NCI-H2081 treated with DMSO at 0.1 percent for 48 hours (cell line): Measurements from ENCODE around the gene EHBP1.

Experiments
- DNase-seq: peaks from one replicate; lab custom pipeline; 2025; lab: John Stamatoyannopoulos, UW

Gene EHBP1

DNA sequence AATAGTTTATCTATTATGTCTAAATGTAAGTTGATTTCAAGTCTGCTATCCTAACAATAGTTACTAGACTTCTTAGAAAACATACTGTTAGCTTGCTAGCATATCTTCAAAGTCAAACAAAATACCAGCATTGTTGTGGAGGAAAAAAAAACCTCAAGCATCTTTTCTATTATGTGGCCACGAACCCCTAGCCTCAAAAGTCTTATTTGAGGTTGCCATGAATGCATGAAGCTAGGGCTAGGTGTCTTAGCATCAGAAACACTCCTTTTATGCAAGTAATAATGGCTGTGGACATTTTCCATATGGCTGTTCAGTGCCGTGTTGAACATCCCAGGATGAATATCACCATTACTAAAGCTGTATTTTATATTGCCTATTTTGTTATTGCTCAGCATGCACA, 258.5 kb downstream of the EHBP1 start:
- no peak for DNase-seq

DNA sequence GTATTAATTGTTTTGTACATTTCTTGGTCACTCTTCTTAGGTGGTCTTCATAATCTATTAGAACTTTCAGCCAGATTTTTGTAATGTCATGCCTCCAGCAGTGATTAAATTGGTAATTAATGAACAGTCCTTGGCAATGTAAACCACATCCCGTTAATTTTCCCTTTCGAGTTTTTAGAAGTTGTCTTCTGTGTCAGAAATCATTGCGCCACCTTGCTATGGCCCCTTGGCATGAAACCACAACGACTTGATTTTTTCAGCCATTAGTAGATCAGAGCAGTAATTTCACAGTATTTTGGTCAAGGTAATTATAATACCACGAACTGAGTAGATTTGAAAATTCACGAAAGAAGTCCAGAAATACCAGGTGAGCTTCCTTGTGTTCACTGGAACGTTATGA, 259.2 kb downstream of the EHBP1 start:
- no peak for DNase-seq

DNA sequence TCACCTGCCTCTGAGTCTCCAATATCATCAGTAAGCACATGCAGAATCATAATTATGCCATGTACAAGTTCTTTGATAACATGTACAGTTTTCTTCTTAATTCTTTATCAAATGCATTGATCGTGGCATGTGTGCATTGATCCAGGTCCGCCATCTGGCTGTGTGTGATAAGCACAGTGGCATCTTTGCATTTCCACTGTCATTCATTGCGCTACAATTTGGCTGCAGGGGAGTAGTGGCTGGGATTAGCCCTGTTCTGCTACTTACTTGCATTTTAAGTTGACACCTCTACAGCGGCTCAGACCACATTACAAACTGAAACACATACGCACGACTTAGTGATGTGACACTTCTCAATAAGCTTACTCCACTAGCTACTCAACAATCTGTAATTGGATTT, 261.5 kb downstream of the EHBP1 start:
- DNase-seq, result no peak

DNA sequence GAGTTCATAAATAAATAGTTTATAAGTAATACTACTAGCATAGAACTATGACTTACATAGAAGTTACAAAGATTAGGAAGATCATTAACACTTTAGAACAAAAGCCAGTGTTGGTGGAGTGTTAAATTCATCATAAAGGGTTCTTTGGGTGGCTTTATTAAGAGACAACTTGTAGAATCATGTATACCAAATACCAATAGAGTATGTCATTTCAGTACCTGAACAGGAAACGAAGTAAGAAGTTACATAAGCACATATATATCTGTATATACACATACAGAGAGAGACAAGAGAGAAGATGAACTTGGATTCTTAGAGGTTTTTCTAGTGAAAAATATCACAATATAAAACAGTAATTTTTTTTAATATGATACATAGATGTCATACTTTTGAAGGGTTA, 262.7 kb downstream of the EHBP1 start:
- no peak for DNase-seq

DNA sequence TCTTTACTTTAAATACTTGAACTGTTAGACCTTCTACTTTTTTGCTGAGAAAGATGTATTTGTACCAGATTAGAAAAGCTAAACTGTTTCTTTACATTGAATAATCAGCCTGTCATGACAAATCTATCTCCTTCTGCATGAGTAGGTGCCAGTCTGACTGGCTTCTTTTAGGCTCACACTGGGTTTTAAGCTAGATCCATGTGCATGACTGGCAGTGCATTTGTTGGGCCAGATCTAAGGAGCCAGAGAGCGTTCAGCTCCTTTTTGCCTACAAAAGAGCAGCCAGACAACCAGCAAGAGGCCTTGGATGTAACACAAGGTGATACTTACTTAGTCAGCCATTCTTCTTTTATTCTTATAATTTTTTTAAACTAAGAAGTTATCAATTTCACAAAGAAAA, 263.2 kb downstream of the EHBP1 start:
- no peak for DNase-seq

DNA sequence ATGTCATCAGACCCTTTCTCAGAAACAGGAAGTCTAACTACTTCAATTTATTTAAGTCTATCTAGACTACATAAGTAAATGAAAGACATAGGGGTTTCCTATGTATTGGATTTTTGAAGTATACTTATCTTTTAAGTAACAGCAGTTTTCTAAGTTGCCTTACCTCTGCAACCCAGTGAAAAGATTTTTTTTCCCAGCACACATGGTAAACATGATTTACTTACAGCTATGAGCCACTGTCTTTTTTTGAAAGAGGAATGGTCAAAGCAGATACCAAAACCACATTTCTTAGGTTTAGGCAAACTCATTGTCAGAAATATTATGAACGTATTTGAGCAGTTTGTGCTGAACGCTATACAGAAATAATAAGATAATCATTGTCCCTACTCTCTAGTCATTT, 266.4 kb downstream of the EHBP1 start:
- no peak for DNase-seq

DNA sequence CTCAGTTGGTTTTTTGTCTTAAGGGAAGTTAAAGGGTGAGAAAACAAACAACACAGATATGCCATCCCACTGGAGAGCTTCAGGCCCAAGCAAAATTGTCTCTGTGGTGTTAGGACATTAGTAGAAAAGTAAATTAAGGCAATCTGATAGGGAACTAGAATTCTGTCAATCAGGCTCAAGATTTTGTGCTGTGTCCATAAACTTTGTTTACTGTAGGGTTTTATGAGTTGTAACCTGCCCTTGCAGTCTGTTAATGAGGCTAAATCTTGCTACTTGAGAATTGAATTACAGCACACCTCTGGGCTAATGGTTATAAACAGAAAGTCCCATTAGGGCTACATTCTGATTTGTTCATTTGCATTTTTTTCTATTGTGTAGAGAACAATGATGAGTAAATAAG, 267.1 kb downstream of the EHBP1 start:
- no peak for DNase-seq

DNA sequence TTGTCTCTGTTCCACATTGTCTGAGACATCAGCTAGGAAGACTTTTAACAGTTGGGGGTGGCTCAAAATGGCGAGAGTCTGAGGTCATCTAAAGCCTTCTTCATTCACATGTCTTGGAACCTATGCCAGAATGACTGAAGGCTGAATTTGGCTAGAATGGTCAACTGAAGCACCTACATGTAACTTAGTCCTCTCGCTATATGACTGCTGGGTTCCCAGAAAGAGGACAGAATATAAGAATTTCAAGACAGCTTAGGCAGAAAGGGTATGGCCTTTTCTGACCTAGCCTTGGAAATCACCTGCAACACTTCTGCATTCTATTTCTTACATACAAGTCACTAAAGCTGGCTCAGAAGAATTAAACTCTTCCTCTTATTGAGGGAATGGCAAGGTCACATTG, 269.5 kb downstream of the EHBP1 start:
- DNase-seq, result no peak

DNA sequence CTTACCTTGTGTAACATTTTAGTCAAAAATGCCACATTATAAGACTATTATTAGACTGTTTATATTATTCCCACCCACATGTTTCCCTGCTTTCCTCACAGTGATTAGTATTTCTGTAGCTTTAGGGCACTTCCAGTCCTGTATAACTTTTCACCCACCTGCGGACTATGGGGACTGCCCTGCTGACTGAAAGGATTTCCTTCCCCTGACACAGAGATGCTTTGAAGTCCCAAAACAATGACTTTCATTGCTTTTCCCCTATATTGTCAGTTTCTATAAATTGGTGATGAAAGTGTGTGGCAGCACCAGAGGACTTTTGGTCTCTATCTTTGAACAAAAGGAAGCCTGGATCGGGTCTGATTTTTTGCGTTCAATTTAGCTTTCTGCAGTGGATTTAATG, 286.1 kb downstream of the EHBP1 start:
- no peak for DNase-seq

DNA sequence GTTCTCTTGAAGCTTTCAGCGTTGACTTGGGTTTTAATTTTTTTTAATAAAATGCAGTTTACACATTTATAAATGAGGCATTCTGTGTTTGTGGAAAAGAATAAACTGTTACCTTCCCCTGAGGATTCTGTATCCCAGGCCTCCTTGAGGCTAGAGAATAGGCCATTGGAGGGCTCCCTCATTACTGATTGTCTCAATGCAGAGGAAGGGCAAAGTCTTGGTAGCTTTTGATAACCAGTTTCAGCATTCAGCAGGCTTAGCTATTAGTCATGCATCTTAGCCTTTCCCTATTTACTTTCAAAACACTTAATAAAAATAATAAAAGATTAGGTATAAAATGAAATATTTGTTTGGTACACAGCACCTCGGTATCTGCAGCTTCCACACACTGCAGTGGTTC, 287.0 kb downstream of the EHBP1 start:
- no peak for DNase-seq

DNA sequence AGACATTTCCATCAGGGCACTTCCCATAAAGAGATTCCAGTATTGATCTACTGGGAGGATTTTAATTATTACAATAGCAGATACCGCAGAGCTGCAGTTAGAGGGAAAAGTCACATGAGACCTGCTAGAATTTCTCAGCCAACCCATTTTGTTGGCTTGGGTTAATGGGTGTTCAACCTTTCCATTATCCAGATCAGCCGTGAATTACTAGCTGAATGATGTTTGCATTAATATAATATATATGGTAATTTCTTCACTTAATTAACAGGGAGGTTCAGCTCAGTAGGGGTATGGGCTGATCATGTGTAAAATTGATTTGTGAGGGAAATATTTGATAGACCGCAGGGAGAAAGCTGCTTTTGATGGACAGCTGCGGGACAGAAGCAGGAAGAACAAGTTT, 288.7 kb downstream of the EHBP1 start:
- no peak for DNase-seq

DNA sequence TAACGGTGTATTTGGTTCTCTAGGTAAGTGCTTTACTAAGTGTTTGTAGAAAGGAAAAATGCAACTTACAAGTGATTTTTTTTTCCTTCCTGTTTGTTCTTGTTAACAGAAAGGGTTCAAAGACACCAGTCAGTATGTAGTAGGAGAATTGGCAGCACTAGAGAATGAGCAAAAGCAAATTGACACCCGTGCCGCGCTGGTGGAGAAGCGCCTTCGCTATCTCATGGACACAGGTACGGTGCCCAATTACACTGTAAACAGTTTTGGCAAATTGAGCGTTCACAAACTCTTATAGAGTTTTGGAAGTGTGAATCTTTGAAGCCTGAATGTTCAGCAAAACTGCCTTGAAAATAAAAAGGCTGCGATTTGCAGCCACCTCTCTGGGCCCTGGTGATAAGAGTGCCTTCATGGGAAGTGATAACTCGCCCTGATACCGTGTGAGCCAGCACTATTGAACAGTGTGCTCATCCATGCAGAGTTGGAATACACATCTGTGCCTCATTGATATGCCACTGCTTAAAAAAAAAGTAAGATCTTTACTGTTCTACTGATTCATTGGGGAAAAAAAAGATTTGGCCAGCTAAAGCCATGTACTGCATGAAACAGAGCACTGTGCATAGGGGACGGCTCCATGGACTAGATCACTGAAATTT, 291.1 kb downstream of the EHBP1 start:
- DNase-seq, result no peak

DNA sequence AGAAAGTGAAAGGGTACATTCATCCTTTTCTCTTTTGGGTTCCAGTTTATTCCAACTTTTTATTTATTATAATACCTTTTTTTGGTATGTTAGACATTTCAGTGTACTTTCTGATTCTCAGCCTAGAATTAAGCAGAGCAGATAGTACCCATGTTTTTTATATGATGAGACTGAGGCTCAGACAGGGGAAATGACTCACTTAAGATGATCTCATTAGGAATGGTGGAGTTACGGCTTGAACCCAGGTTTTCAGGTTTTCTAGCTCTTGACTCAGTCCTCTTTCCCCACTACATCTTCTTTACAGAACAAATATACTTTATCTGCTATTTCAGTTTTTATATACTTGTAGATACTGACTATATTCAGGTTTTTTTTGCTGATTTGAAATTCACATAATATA, 293.4 kb downstream of the EHBP1 start:
- no peak for DNase-seq

DNA sequence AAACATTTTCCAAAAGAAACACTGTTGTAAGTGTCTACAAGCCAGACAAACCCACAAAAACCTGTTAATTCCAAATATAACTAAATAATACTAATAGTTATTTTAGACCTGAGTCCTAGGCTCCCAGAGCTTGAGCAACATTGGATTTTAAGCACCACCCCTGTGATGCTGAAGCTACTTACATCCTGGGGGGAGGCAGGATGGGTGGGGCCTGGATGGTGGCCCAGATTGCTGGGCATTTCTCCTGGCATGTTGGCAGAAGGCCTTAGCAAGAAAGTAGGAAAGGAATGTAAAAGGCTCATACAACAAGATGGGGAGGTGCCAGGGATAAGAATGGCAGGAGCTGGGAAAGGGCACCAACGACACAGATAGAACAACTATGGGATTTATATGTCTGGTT, 294.4 kb downstream of the EHBP1 start:
- DNase-seq, result no peak

DNA sequence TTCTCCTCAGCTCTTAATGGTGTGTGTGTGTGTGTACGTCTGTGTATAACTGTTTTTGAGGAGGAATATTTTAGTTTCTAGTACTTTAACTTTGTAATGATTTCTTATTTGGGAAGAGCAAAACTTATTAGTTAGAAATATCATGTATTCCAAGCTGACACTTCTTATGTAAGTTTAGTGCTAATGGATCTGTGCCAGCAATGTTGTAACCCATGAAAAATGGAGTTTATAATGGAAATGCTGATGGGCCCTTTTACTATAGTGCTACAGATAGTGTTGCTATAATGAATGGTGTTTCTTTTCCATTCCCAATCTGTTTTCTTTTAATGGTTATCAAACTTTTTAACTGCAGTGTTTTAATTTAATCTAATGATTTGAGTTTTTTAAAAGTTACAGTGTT, 295.3 kb downstream of the EHBP1 start:
- DNase-seq, result no peak

DNA sequence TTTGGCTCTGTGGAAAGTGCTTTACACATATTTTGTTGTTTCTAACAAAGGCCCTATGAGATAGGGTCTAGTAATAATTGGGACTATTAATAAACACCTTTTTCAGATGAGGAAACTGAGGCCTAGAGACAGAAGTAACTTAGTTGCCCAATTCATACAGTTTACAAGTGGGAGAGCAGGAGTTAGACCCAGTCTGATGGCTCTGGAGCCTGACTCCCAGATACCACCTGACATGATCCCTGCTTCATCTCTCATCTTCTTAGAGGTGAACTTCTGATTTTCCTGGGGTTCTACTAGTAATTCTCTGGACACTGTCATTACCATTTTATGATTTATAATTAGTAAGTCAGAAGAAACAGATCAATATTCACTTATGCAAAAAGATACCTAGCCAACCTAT, 296.1 kb downstream of the EHBP1 start:
- DNase-seq, result no peak

DNA sequence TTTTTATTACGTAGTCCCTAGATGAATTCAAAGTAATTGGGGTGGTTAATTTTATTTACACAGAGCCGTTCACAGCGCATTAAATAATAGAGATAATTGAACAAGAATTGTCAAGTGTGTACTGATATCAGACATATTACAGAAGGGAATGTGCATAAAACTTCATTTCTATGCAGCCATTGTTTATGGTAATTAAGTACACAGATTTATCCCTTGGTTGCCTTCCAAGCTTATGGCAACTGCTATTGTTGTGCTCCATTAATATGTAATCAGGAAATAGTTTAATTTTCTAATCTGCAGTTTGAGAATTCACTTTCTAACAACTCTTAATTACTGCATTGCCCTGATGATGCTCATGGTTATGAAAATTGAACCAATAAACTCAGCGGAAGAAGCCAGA, 297.8 kb downstream of the EHBP1 start:
- no peak for DNase-seq

DNA sequence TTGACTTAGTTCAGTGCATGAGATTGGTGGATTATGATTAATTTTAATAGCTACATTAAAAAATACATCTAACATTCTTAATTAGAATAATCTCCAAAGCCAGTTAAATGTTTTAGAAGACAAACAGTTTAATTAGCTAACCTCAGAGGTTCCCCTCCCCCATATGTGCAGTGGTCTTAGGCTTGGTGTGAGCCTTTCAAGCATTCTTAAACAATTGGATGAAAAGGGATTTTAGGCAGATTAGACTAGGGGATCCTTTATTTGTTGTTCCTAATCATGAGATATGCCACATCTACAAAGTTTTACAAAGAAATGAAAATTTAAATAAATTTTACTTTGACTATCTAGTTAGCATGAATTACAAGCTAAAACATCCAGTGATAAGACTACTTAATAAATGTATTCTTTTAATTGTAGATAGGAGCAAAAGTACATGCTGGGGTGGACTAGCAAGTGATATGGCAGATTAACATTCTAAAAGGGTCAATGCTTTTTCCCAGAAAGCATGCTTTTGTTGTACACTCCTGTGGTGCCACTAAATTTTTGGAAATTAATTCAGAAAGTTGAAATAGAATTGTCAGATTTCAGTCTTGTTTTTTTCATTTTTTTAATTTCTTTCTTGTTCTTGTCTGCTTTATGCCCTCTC, 302.4 kb downstream of the EHBP1 start:
- DNase-seq, result no peak

DNA sequence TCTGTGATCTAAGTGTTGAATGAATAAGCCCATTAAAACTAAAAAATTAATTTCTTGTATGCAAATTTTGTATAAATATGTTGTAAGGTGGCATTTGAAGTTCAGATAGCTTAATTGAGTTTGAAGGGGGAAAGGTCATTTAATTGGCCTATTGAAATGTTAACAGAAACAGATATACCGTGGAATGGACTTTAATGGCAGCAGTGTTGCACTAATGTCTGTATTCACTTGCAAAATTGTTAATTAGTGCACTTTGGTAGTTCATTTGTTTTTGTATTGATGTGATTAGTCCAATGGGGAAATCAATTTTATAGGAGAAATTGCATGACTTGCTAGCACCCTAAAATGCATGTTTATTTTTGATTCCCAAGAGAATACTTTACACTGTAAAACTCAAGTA, 303.3 kb downstream of the EHBP1 start:
- no peak for DNase-seq

DNA sequence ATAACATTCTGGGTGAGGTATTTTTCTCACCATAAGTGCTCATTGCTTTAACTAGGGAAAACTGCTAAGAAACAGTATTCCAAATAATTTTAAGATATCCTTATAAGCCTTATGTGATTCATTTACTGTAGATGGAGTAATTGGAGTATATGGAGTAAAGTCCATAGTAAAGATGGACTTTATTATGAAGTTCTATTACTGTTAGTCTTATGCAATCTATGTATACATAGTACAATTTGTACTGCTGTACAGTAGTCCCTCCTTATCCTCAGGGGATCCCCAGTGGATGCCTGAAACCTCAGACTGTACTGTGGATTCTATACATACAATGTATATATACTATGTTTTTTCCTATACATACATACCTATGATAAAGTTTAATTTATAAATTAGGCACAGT, 304.0 kb downstream of the EHBP1 start:
- no peak for DNase-seq

DNA sequence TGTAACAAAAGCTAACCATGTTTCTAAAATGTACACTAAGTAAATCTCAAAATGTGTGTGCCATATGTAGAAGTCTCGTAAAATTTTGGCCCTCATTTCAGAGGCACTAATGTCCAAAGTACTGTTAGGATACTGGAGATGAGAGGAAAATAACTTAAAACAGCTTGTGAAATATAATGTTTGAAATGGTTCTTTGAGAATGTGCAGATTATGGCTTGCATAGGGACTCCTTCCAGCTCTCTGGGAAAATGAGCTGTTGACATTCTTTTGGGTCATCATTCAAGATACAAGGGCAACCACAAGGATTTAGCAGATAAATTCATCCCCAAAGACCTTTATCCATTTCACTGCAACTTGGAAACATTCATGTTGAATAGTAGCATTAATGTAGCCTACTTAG, 307.0 kb downstream of the EHBP1 start:
- DNase-seq, result no peak

DNA sequence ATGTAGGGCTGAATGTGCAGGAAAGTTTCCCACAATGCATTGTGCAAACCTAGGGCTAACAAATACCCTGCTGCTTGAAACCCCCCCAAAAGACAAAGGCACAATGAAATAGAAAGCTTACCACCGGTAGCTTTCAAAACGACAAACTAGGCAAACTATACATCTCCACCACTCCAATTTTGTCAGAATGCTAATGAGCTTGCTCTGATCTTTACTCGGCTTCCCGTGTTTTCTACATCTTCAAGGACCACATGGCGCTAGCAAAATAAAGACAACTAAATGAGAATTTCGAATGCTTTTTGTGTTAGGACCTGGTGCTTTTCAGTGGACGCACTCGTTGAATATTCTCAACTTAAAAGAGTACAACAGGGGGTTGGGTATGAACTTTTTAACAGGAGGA, 307.9 kb downstream of the EHBP1 start:
- DNase-seq, result no peak

DNA sequence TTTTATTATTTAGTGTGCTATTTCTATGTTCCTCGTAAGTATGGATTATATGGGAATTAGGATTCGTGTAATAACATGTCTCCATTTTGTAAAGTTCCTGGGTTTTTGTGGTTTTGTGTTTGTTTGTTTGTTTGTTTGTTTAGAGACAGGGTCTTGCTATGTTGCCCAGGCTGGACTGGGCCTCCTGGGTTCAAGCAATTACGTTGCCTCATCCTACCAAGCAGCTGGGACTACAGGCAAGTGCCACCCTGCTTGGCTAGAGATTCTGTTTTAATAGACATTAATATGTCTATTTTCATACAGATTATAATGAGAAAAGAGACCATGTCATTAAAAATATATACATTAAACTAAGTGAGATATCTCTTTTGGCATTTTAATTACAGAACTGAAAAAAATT, 309.9 kb downstream of the EHBP1 start:
- no peak for DNase-seq

DNA sequence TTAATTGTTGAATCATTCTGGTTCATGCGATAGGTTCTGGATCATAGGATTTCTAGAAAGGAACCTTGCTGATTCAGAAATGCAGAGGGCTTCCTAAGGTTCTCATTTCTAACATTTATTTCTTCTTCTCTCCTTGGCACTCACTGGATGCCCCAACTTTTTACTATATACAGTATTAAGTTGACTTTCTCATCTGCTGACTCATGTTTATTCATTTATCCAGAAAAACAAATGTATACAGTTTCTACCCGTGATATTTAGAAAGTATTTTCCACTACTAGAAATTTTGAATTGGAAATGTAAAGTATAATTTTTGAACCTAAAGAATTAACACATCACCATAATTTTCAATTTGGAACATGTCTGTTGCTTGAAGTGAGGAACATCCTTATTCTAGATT, 312.9 kb downstream of the EHBP1 start:
- no peak for DNase-seq
